Hepatocyte (in vitro differentiated cells): ENCODE measurements around the gene NOC2L. TPM values are rescaled to one million over a fixed set of nuclear protein-coding genes. Genes with fewer than 3 reads are reported as not detected.

ENCODE experiments used
- DNase-seq: peaks from one replicate; pipeline ENCODE4 v3.0.0-alpha.2; 2016; ENCODE audit warnings: low spot score
- H2AFZ ChIP-seq: fragments of 200-600 bp; sonication (generic); 2 replicates; pipeline ENCODE4 v1.6.0; 2016; ENCODE audit warnings: antibody characterized with exemption, mild to moderate bottlenecking
- H3K27ac ChIP-seq: fragments of 200-600 bp; sonication (generic); 2 replicates; pipeline ENCODE4 v1.5.1; 2016; ENCODE audit warnings: mild to moderate bottlenecking
- H3K27me3 ChIP-seq: fragments of 200-600 bp; sonication (generic); 2 replicates; pipeline ENCODE4 v1.6.1; 2016
- H3K36me3 ChIP-seq: fragments of 200-600 bp; sonication (generic); replicated peaks from 2 replicates; pipeline ENCODE4 v1.5.1; 2016; ENCODE audit warnings: low read depth; ENCODE audit not compliant: insufficient read depth
- H3K4me1 ChIP-seq: fragments of 200-600 bp; sonication (generic); 2 replicates; pipeline ENCODE4 v1.5.1; 2016; ENCODE audit warnings: mild to moderate bottlenecking, moderate library complexity; ENCODE audit not compliant: insufficient read depth
- H3K4me2 ChIP-seq: fragments of 200-600 bp; sonication (generic); 2 replicates; pipeline ENCODE4 v1.6.0; 2016
- H3K4me3 ChIP-seq: fragments of 200-600 bp; sonication (generic); 2 replicates; pipeline ENCODE4 v1.5.1; 2016; ENCODE audit warnings: mild to moderate bottlenecking
- H3K79me2 ChIP-seq: fragments of 200-600 bp; sonication (generic); 2 replicates; pipeline ENCODE4 v1.6.0; 2017; ENCODE audit warnings: mild to moderate bottlenecking
- H3K9me2 ChIP-seq: fragments of 200-600 bp; sonication (generic); replicated peaks from 2 replicates; pipeline ENCODE4 v1.6.0; 2017; ENCODE audit warnings: mild to moderate bottlenecking; ENCODE audit not compliant: insufficient read depth
- H3K9me3 ChIP-seq: fragments of 200-600 bp; sonication (generic); 2 replicates; pipeline ENCODE4 v1.5.1; 2016; ENCODE audit warnings: low read depth, mild to moderate bottlenecking
- H4K20me1 ChIP-seq: fragments of 200-600 bp; sonication (generic); 2 replicates; pipeline ENCODE4 v1.6.0; 2016; ENCODE audit warnings: mild to moderate bottlenecking; ENCODE audit not compliant: insufficient read depth, poor library complexity, severe bottlenecking
- CTCF ChIP-seq: fragments of 200-600 bp; sonication (generic); IDR thresholded peaks from 2 replicates; pipeline ENCODE4 v1.5.1; 2016; ENCODE audit warnings: antibody characterized with exemption, mild to moderate bottlenecking; ENCODE audit not compliant: poor library complexity
- EZH2 ChIP-seq: fragments of 200-600 bp; sonication (generic); IDR thresholded peaks from 2 replicates; pipeline ENCODE4 v1.6.1; 2016; ENCODE audit warnings: antibody characterized with exemption, mild to moderate bottlenecking, borderline replicate concordance
- EZH2phosphoT487 ChIP-seq: fragments of 200-600 bp; sonication (generic); IDR thresholded peaks from one replicate; pipeline ENCODE4 v1.6.1; 2018; ENCODE audit warnings: antibody characterized with exemption, mild to moderate bottlenecking, low read depth, moderate library complexity; ENCODE audit not compliant: unreplicated experiment, severe bottlenecking
- WGBS: methylation state at CpG from one replicate; pipeline ENCODE4 v1.1.6; 2016; ENCODE audit warnings: low lambda C conversion rate; ENCODE audit errors: missing lambda C conversion rate; 5-methylcytosine and 5-hydroxymethylcytosine counted together
- polyA plus RNA-seq: library from polyadenylated mRNA; unstranded; fragments of >200 nt; fragmentation: Nextera tagmentation; extraction: Ambion mirVana; gene quantifications from 2 replicates; pipeline ENCODE4 v1.2.1, GENCODE V29; 2016
- total RNA-seq: library from RNA; depleted of rRNA; stranded (reverse); fragments of >200 nt; gene quantifications from 2 replicates; pipeline ENCODE4 v1.2.3, GENCODE V29; 2014

The NOC2L gene
- total and polyA plus RNA-seq, 2 experiments from 2014 or later, result 44.3 to 66.6 TPM

GRCh38 chr1:920010-920409 is 39.0 kb downstream of the NOC2L start:
- Histone ChIP-seq H3K9me2 (no peaks in the 10 kb centered on the region), H2AFZ (no peak overlapping the region), H3K4me2 (no peak overlapping the region), H3K4me1 (peaks cover 40% of the 10 kb centered on the region), H3K27me3 (peaks cover 55% of the 10 kb centered on the region), H3K79me2 (no peaks in the 10 kb centered on the region), H4K20me1 (no peaks in the 10 kb centered on the region), H3K27ac (no peak overlapping the region), H3K36me3 (no peaks in the 10 kb centered on the region), H3K9me3 (no peaks in the 10 kb centered on the region), H3K4me3 (no peak overlapping the region)
- DNase-seq, result no peak
- TF ChIP-seq CTCF (no peak), EZH2phosphoT487 (no peak), EZH2 (no peak)
- 80% methylated on average over 23 of the region's 23 CpGs for WGBS

GRCh38 chr1:919271-919872 is 39.7 kb downstream of the NOC2L start:
- Histone ChIP-seq H3K9me2 (no peaks in the 10 kb centered on the region), H3K27me3 (peaks cover 50% of the 10 kb centered on the region), H3K79me2 (no peaks in the 10 kb centered on the region), H3K4me2 (no peak overlapping the region), H3K9me3 (no peaks in the 10 kb centered on the region), H3K36me3 (no peaks in the 10 kb centered on the region), H3K4me3 (no peak overlapping the region), H3K4me1 (peaks cover 36% of the 10 kb centered on the region), H3K27ac (no peak overlapping the region), H4K20me1 (no peaks in the 10 kb centered on the region), H2AFZ (no peak overlapping the region)
- 82% methylated on average over 26 of the region's 29 CpGs for WGBS
- TF ChIP-seq EZH2, result no peak
- TF ChIP-seq CTCF, result no peak
- TF ChIP-seq EZH2phosphoT487, result no peak
- DNase-seq, result no peak

GRCh38 chr1:918843-919242 is 40.2 kb downstream of the NOC2L start:
- Histone ChIP-seq H3K9me3 (no peaks in the 10 kb centered on the region), H3K36me3 (no peaks in the 10 kb centered on the region), H2AFZ (no peak overlapping the region), H3K79me2 (no peaks in the 10 kb centered on the region), H3K4me1 (peaks cover 36% of the 10 kb centered on the region), H3K27me3 (peaks cover 50% of the 10 kb centered on the region), H3K9me2 (no peaks in the 10 kb centered on the region), H3K4me3 (no peak overlapping the region), H4K20me1 (no peaks in the 10 kb centered on the region), H3K4me2 (no peak overlapping the region), H3K27ac (no peak overlapping the region)
- TF ChIP-seq EZH2phosphoT487 (no peak), CTCF (no peak), EZH2 (no peak)
- 70% methylated on average over 6 of the region's 6 CpGs for WGBS
- DNase-seq, result no peak

GRCh38 chr1:918353-918752 is 40.7 kb downstream of the NOC2L start:
- Histone ChIP-seq H3K27me3 (peaks cover 47% of the 10 kb centered on the region), H3K9me3 (no peaks in the 10 kb centered on the region), H3K27ac (no peak overlapping the region), H3K79me2 (no peaks in the 10 kb centered on the region), H3K36me3 (no peaks in the 10 kb centered on the region), H3K4me3 (no peak overlapping the region), H3K9me2 (no peaks in the 10 kb centered on the region), H4K20me1 (no peaks in the 10 kb centered on the region), H2AFZ (no peak overlapping the region), H3K4me2 (no peak overlapping the region), H3K4me1 (peaks cover 34% of the 10 kb centered on the region)
- TF ChIP-seq CTCF, result no peak
- TF ChIP-seq EZH2phosphoT487, result no peak
- no peak for TF ChIP-seq EZH2
- no peak for DNase-seq
- 89% methylated on average over 15 of the region's 15 CpGs for WGBS
